ENCODE data around the gene C4orf46.
A peak's percentile ranks its signal among the peaks of the same experiment; 100 is the strongest.
"Not testable (repeated sequence)": the region's sequence is repeated elsewhere in the genome, so short reads cannot be mapped to it uniquely, and the experiment has no call there.

Gene C4orf46

DNA sequence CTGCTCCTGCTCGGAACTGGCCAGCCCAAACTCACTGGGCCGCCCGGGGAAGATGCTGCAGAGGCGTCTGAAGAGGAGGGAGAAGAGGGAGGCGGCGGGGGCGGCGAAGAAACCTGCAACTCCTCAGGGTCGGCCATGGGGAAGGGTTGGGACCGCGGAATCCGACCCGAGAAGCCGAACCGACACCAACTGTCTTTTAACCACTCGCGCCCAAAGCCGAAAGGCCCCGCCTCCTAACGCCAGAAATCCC, at the start of gene C4orf46:
Gene C4orf46 (minus strand): TSS at position 223 of the 250 bp plus-strand sequence. CDS start 86 bp downstream, at position 137.
- DNase-seq = no peak

- DNase-seq = no peak
Measured at GRCh38 chr4:158715802-158716201, 44.1 kb upstream of the C4orf46 start.

DNA sequence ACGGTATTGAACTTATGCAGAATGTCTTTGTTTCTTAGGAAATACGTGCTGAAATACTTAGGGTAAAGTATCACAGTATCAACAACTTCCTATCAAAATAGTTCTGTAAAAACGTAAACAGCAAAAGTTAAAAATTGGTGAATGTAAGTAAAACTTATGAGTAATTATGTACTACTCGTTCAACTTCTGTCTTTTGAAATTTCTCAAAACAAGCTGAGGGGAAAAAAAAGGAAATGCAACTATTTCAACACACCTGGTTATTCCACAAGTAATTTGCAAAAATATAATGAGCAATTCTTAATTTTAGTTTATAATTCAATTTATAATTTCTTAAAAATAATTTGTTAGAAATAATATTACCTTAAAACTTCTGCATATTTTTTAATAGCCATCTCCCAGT, 43.2 kb upstream of the C4orf46 start:
- DNase-seq = no peak

DNA sequence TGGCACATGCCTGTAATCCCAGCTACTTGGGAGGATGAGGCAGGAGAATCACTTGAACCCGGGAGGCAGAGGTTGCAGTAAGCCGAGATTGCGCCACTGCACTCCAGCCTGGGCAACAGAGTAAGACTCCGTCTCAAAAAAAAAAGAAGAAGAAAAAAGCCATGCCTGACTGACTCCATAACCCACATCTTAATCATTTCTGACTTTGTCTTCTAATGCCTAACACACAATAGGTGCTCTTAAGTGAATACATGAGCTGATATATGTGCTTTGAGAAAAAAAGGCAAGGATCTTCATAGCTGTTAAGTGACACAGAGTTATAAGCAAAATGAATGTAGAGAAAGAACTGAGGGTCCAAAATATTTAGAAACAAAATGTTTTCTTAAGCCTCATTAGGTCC, 40.9 kb upstream of the C4orf46 start:
- not testable (repeated sequence) for DNase-seq

- DNase-seq = no peak
Measured at GRCh38 chr4:158710814-158711213, 39.1 kb upstream of the C4orf46 start.

GRCh38 chr4:158704274-158704673, 32.6 kb upstream of the C4orf46 start:
- no peak for DNase-seq

- no peak for DNase-seq
Measured at GRCh38 chr4:158688813-158689212, 17.1 kb upstream of the C4orf46 start.

DNA sequence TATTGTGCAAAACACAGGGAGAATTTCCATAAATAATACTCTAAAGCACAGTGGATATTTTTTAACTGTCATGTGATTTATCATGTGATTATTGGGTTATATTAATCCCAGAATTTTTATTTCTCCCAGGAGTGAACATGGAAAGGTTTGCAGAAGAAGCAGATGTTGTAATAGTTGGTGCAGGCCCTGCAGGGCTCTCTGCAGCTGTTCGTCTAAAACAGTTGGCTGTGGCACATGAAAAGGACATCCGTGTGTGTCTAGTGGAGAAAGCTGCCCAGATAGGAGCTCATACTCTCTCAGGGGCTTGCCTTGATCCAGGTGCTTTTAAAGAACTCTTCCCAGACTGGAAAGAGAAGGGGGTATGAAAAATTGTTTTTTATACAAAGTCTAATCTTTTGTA, 10.4 kb upstream of the C4orf46 start:
- no peak for DNase-seq

DNA sequence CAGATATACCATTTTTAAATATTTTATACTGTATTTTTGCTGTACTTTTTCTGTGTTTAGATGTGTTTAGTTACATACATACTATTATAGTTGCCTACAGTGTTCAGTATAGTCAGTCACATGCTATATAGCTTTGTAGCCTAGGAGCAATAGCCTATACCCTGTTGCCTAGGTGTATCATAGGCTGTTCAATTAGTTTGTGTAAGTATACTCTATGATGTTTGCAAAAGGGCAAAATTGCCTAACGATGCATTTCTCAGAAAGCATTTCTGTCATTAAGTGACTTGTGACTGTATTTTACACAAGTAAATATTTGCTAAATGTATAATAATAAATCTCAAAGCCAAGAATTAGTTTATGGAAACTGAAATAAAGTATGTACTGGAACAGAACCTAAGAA, 9.9 kb upstream of the C4orf46 start:
- DNase-seq = no peak

GRCh38 chr4:158678767-158679166, 7.1 kb upstream of the C4orf46 start:
- no peak for DNase-seq

GRCh38 chr4:158676076-158676475, 4.4 kb upstream of the C4orf46 start:
- DNase-seq = no peak

GRCh38 chr4:158673633-158674032, 1.9 kb upstream of the C4orf46 start:
- no peak for DNase-seq

DNA sequence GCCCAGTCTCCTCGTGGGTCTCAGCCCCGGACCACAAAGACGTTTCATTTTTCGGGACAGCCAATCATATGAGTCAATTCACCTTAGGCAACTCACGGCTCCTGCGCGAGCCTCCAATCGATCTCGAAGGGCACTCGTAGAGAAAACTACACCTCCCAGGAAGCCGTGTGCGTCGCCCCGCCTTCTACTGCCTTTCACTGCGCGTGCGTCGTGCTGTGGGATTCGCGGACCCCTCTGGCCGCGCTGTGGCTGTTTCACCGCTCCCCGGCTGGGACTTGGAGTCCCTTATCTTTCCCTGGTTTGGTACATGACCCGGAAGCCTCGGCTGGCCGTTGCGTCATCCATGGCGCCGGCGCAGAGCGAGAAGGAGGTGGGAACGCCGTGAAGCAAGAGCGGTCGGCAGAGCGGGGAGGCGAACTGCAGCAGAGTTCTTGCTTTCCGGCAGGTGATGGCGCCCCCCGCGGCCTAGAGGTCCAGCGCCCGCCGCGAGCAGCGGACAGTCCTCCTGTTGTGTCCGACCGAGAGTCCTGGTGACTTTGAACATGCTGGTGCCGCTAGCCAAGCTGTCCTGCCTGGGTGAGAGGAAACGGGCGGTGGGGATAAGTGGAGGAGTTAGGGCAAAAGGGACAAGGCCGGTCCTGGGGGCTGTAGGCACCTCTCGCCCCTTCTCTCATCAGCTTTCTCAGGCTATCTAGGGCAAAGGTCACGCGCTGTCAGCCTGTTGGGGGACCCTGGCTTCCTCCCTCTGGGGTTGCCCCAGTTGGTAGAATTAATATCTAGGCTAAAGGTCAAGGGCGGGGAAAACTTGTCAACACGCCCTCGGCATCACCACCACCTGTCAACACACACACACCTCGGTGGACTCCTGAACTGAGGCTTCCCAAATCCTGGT, 474 bp upstream of the C4orf46 start, which contains the start of gene ETFDH:
Gene ETFDH (plus strand): TSS at position 382 of the 892 bp plus-strand sequence. CDS start 161 bp downstream, at position 543.
- peak; percentile 95 for DNase-seq

DNA sequence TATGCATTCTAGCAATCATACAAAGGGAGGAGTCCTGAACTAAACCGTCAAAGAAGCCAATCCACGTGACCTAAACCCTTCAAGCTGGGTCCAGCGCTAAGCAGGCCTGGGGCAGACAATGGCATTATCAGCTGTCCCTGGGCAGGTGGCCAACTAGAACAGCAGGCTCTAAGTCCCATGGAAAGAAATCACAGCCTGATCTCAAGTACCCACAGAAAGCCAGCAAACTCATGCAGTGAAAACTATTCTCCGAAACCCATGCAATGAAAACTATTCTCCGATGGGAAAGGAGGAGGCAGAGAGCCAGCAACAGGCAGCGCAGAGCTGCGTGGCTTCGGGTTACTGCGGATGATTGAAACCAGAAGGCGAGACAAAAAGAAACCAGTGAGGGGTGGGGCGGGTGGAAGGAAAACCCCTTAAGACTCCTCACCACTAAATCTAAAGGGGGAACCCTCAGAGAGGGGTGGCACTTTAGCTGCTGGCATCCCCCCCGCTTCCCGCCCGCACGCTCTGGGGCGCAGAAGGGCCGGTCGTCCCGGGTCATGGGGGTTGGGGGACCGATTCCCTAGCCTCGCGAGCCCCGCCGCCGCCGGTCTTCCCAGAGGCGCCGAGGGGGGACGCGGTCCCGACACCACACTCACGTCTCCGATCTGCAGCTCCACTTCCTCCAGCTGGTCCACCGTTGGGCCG, 567 bp downstream of the C4orf46 start:
- peak; percentile 47 for DNase-seq

DNA sequence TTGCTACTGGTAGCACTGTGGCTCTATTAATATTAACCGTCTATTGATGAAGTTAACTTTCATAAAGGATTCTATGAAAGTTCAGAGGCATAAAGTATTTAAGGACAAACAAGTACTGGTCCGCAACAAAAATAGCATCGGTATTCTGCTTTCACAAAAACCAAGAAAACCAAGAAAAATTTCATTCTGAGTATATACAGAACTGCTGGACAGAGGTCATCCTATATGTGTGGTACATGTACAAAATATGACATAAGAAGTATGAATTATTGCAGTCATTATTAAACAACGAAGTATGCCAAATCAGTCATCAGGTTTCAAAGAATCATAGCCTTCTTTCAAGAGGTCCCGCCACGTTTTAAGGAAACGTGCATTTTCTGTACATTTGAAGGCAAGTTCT, 2.4 kb downstream of the C4orf46 start:
- no peak for DNase-seq

- peak; percentile 3 for DNase-seq
Measured at GRCh38 chr4:158667651-158668198, 4.0 kb downstream of the C4orf46 start.

GRCh38 chr4:158666892-158667291, 4.8 kb downstream of the C4orf46 start:
- DNase-seq = no peak

GRCh38 chr4:158664806-158665205, 6.9 kb downstream of the C4orf46 start:
- no peak for DNase-seq

DNA sequence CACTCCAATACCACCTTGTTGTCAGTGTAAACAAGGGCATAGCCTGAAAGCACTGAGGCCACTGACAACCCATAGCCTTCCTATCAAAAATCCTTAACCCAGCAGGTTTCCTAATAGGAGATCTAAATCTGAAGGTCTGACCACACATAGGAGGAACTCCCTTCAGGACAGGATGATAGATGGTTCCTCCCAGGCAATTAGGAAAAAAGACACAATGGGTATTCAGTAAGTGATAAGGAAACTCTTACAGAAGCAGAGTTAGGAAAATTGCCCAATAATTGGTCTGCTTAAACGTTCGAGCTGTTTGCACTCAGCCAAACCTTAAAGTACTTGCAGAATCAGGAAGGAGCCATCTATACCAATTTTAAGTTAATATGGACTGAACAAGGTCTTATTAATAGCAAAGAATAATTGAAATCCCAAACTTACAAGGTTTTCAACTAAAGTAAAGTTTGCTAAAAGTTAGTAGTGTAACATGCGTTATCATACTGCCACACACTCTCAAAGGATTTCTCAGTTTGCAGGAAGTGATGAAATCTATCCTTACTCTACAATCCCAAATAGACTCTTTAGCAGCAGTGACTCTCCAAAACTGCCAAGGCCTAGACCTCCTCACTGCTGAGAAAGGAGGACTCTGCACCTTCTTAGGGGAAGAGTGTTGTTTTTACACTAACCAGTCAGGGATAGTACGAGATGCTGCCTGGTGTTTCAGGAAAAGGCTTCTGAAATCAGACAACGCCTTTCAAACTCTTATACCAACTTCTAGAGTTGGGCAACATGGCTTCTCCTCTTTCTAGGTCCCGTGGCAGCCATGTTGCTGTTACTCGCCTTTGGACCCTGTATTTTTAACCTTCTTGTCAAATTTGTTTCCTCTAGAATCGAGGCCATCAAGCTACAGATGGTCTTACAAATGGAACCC, 7.7 kb downstream of the C4orf46 start:
- DNase-seq = not testable (repeated sequence)

GRCh38 chr4:158663255-158663654, 8.4 kb downstream of the C4orf46 start:
- DNase-seq = not testable (repeated sequence)

DNA sequence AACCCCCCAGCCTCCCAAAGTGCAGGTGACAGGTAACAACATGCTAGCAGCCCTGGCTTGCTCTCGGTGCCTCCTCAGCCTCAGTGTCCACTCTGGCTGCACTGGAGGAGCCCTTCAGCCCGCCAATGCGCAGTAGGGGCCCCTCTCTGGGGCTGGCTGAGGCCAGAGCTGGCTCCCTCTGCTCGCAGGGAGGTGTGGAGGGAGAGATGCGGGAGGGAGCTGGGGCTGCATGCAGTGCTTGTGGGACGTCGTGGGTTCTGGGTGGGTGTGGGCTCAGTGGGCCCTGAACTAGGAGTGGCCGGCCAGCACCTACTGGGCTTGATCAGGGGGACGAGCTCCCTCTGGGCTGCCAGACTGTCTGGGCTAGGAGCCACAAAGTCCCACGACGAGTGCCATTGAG, 14.4 kb downstream of the C4orf46 start:
- no peak for DNase-seq

DNA sequence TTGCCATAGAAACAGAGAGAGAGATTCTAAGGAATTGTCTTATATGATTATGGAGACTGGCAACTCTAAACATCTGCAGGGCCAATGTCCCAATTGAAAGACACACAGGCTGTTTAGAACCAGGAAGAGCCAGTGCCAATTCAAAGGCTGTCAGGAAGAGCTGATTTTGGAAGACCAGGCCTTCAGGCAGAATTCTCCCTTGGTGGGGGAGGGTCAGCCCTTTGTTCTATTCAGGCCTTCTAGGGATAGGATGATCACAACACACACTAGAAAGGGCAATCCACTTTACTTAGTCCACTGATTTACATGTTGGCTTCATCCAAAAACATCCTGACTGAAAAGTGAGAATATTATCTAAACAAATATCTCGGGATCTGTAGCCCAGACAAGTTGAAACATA, 15.2 kb downstream of the C4orf46 start:
- DNase-seq = no peak

GRCh38 chr4:158652920-158653319, 18.8 kb downstream of the C4orf46 start:
- no peak for DNase-seq
